Measurements from ENCODE around the gene ZNF248. TPM values are rescaled to one million over a fixed set of nuclear protein-coding genes. Genes with fewer than 3 reads are reported as not detected.

The ZNF248 gene
- total and polyA plus RNA-seq, 4 donors = 1.8 to 7.9 (median 4.4) TPM

GRCh38 chr10:37774351-37774750 is 83.1 kb downstream of the ZNF248 start:
- Histone ChIP-seq H3K4me1 (ENCODE audit: control insufficient read depth in 4 of 4, insufficient read depth in 4 of 4, low read length in 3 of 4) (no peaks in the 10 kb centered on the region), H3K9me3 (ENCODE audit: control insufficient read depth in 4 of 4, low read length in 3 of 4) (peaks cover 0 to 3% (median under 1%) of the 10 kb centered on the region in 4 donors), H3K4me3 (ENCODE audit: low read depth in 1 of 3, low read length in 3 of 3) (no peak overlapping the region), H3K27me3 (ENCODE audit: control insufficient read depth in 4 of 4, insufficient read depth in 4 of 4, low read length in 3 of 4) (no peaks in the 10 kb centered on the region), H3K27ac (ENCODE audit: low read depth in 1 of 2, low read length in 2 of 2) (no peak overlapping the region), H3K9ac (ENCODE audit: low read depth in 1 of 2, low read length in 2 of 2) (no peak overlapping the region), H3K36me3 (ENCODE audit: control insufficient read depth in 4 of 4, insufficient read depth in 3 of 4, low read depth in 1 of 4, low read length in 3 of 4) (no peaks in the 10 kb centered on the region)
- DNase-seq (ENCODE audit: low spot score) = no peak
- whole genome bisulfite sequencing = 78% methylated on average over 5 of the region's 5 CpGs
- TF ChIP-seq FOXA2 (IDR thresholded peaks at IDR 0.05) (no peak), HNF4G (IDR thresholded peaks at IDR 0.05) (no peak), ZBTB33 (IDR thresholded peaks at IDR 0.05) (no peak), TAF1 (conservative IDR thresholded peaks at IDR 0.05) (no peak), MAX (IDR thresholded peaks at IDR 0.05) (no peak), CTCF (IDR thresholded peaks at IDR 0.05; ENCODE audit: low read depth, low read length, missing input control) (no peak)

GRCh38 chr10:37765216-37765615 is 92.2 kb downstream of the ZNF248 start:
- H3K9ac ChIP-seq (ENCODE audit: low read depth in 1 of 2, low read length in 2 of 2) = no peak overlapping the region
- H3K4me3 ChIP-seq (ENCODE audit: low read depth in 1 of 3, low read length in 3 of 3) = no peak overlapping the region
- no peak overlapping the region for H3K27ac ChIP-seq (ENCODE audit: low read depth in 1 of 2, low read length in 2 of 2)
- peaks cover 0 to 10% (median 6%) of the 10 kb centered on the region in 4 donors for H3K4me1 ChIP-seq (ENCODE audit: control insufficient read depth in 4 of 4, insufficient read depth in 4 of 4, low read length in 3 of 4)
- TF ChIP-seq JUND (IDR thresholded peaks at IDR 0.05) (no peak), TAF1 (conservative IDR thresholded peaks at IDR 0.05) (no peak), EGR1 (IDR thresholded peaks at IDR 0.05; ENCODE audit: low read depth in 2 of 2) (no peak), MAX (IDR thresholded peaks at IDR 0.05) (no peak), SP1 (IDR thresholded peaks at IDR 0.05) (no peak)
- H3K27me3 ChIP-seq (ENCODE audit: control insufficient read depth in 4 of 4, insufficient read depth in 4 of 4, low read length in 3 of 4) = no peaks in the 10 kb centered on the region
- 95% methylated on average over 1 of the region's 1 CpG for WGBS
- no peak for DNase-seq (ENCODE audit: low spot score)
- H3K9me3 ChIP-seq (ENCODE audit: control insufficient read depth in 4 of 4, low read length in 3 of 4) = peaks cover 0 to 2% (median 0%) of the 10 kb centered on the region in 4 donors
- no peaks in the 10 kb centered on the region for H3K36me3 ChIP-seq (ENCODE audit: control insufficient read depth in 4 of 4, insufficient read depth in 3 of 4, low read depth in 1 of 4, low read length in 3 of 4)

GRCh38 chr10:37763132-37763531 is 94.3 kb downstream of the ZNF248 start:
- H3K4me1 ChIP-seq (ENCODE audit: control insufficient read depth in 4 of 4, insufficient read depth in 4 of 4, low read length in 3 of 4) = peaks cover 0 to 10% (median 6%) of the 10 kb centered on the region in 4 donors
- no peak overlapping the region for H3K27ac ChIP-seq (ENCODE audit: low read depth in 1 of 2, low read length in 2 of 2)
- no peaks in the 10 kb centered on the region for H3K36me3 ChIP-seq (ENCODE audit: control insufficient read depth in 4 of 4, insufficient read depth in 3 of 4, low read depth in 1 of 4, low read length in 3 of 4)
- peak overlapping the region in 2 of 3 donors; percentile 23 to 41 for H3K4me3 ChIP-seq (ENCODE audit: low read depth in 1 of 3, low read length in 3 of 3)
- 71% methylated on average over 3 of the region's 3 CpGs for WGBS
- no peak for DNase-seq (ENCODE audit: low spot score)
- H3K9ac ChIP-seq (ENCODE audit: low read depth in 1 of 2, low read length in 2 of 2) = no peak overlapping the region
- H3K9me3 ChIP-seq (ENCODE audit: control insufficient read depth in 4 of 4, low read length in 3 of 4) = peaks cover 0 to 2% (median 0%) of the 10 kb centered on the region in 4 donors
- H3K27me3 ChIP-seq (ENCODE audit: control insufficient read depth in 4 of 4, insufficient read depth in 4 of 4, low read length in 3 of 4) = no peaks in the 10 kb centered on the region
- no peak for TF ChIP-seq CTCF (IDR thresholded peaks at IDR 0.05; ENCODE audit: low read depth, low read length, missing input control)
- no peak for TF ChIP-seq TAF1 (conservative IDR thresholded peaks at IDR 0.05)
- no peak for TF ChIP-seq HNF4A (conservative IDR thresholded peaks at IDR 0.05)
